ENCODE measurements around the gene ADCY9. TPM values are rescaled to one million over a fixed set of nuclear protein-coding genes. Genes with fewer than 3 reads are reported as not detected.

The ADCY9 gene
- total and polyA plus RNA-seq, 3 experiments from 2014 or later = 1.2 to 9.2 (median 8.2) TPM

- H3K4me1 Mint-ChIP-seq = peaks cover 7 to 30% (median 22%) of the 10 kb centered on the region in 3 donors
- no peaks in the 10 kb centered on the region for H3K4me1 ChIP-seq (ENCODE audit: insufficient read depth, low read length)
- no peaks in the 10 kb centered on the region for H3K36me3 ChIP-seq (ENCODE audit: insufficient read depth, low read length)
- H3K27ac ChIP-seq (ENCODE audit: low read depth, low read length) = no peak overlapping the region
- no peaks in the 10 kb centered on the region for H3K9me3 Mint-ChIP-seq
- H3K4me3 ChIP-seq (ENCODE audit: low read length) = no peak overlapping the region
- H3K27me3 ChIP-seq (ENCODE audit: insufficient read depth, low read length, poor library complexity, severe bottlenecking) = no peaks in the 10 kb centered on the region
- H3K36me3 Mint-ChIP-seq = peaks cover 0 to 5% (median 0%) of the 10 kb centered on the region in 3 donors
- no peaks in the 10 kb centered on the region for H3K9me3 ChIP-seq (ENCODE audit: low read length)
- H3K27ac Mint-ChIP-seq = peak overlapping the region in 6 of 8 donors; percentile 8 to 92 (median 64)
- ChIA-PET CTCF (interaction anchor here (1.1 kb wide), 1 partner anchor 15 kb away, joined by 3 read pairs; no protein-coding TSS in a partner anchor), POLR2A (no interaction called here)
- no peaks in the 10 kb centered on the region for H3K27me3 Mint-ChIP-seq
- H3K4me3 Mint-ChIP-seq = peak overlapping the region in 4 of 7 donors; percentile 17 to 40 (median 24)
- DNase-seq = peak in 1 of 5 donors; percentile 6
These were observed 99.6 kb downstream of the ADCY9 start for GRCh38 chr16:4016658-4017057.

DNA sequence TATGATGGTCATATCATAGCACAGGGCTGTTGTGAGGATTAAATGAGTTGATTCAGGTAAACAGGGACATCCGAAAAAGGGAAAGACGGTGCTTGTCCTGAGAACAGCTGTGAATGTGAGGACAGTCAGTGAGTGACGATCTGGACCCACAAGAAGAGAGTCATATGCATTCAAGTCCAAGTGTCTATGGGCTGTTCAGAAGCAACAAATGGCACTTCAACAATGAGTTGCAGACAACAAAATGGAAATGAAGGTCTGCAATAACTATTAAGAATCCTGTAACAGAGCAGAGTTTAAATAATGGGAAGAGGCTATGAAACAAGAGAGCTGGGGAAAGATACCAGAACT lies 100.3 kb downstream of the ADCY9 start:
- Histone ChIP-seq H3K9me3 (ENCODE audit: low read length) (no peaks in the 10 kb centered on the region), H3K36me3 (ENCODE audit: insufficient read depth, low read length) (no peaks in the 10 kb centered on the region), H3K27ac (ENCODE audit: low read depth, low read length) (no peak overlapping the region), H3K4me1 (ENCODE audit: insufficient read depth, low read length) (no peaks in the 10 kb centered on the region), H3K27me3 (ENCODE audit: insufficient read depth, low read length, poor library complexity, severe bottlenecking) (no peaks in the 10 kb centered on the region), H3K4me3 (ENCODE audit: low read length) (no peak overlapping the region)
- H3K36me3 Mint-ChIP-seq = peaks cover 0 to 5% (median 0%) of the 10 kb centered on the region in 3 donors
- no peak for DNase-seq
- POLR2A ChIA-PET = no interaction called here
- peak overlapping the region in 6 of 8 donors; percentile 8 to 94 (median 64) for H3K27ac Mint-ChIP-seq
- CTCF ChIA-PET = interaction anchor here (1.1 kb wide), 1 partner anchor 14 kb away, joined by 3 read pairs; no protein-coding TSS in a partner anchor
- H3K4me1 Mint-ChIP-seq = peaks cover 7 to 24% (median 16%) of the 10 kb centered on the region in 3 donors
- no peaks in the 10 kb centered on the region for H3K27me3 Mint-ChIP-seq
- H3K9me3 Mint-ChIP-seq = no peaks in the 10 kb centered on the region
- peak overlapping the region in 2 of 7 donors; percentile 8 to 17 for H3K4me3 Mint-ChIP-seq

- ChIA-PET POLR2A (no interaction called here), CTCF (no interaction called here)
- Histone ChIP-seq H3K27ac (ENCODE audit: low read depth, low read length) (no peak overlapping the region), H3K4me1 (ENCODE audit: insufficient read depth, low read length) (no peaks in the 10 kb centered on the region), H3K9me3 (ENCODE audit: low read length) (no peaks in the 10 kb centered on the region), H3K4me3 (ENCODE audit: low read length) (no peak overlapping the region), H3K36me3 (ENCODE audit: insufficient read depth, low read length) (no peaks in the 10 kb centered on the region), H3K27me3 (ENCODE audit: insufficient read depth, low read length, poor library complexity, severe bottlenecking) (no peaks in the 10 kb centered on the region)
- Mint-ChIP-seq H3K36me3 (peaks cover 0 to 5% (median 0%) of the 10 kb centered on the region in 3 donors), H3K27me3 (no peaks in the 10 kb centered on the region), H3K27ac (peak overlapping the region in 2 of 8 donors; percentile 58 to 94), H3K4me1 (peaks cover 7 to 24% (median 16%) of the 10 kb centered on the region in 3 donors), H3K4me3 (no peak overlapping the region), H3K9me3 (no peaks in the 10 kb centered on the region)
- no peak for DNase-seq
These were observed 100.8 kb downstream of the ADCY9 start for GRCh38 chr16:4015275-4016004.

DNA sequence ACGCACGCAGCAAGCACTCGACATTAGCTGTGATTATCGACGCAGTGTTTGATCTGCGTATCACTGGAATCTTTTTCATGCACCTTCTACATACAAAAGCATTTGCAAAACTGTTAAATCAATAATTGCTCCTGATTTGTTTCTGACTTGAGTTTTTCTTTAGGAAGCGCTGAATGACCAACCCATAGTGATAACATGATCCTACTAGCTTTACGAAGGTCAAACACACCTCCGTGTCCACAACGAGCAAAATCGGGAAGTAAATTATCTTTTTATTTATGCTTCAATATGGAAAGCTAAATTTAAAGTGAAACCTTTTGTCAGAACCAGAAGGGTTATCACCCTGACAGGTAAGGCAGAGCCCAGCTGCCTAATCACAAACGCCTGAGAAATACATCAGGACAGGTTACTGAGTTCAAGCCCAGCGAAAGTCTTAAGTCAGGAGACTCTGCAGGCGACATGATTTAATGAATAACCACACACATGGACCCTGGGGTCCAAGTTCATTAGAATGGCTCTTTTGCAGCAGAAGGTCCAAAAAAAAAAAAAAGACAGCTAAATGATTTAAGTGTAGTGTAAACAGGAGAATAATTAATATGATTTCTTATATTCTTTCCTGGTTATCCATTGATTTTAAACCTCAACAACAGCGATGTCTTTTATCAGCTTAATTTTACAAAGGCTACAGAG lies 104.2 kb downstream of the ADCY9 start:
- Mint-ChIP-seq H3K27me3 (no peaks in the 10 kb centered on the region), H3K27ac (no peak overlapping the region), H3K4me1 (peaks cover 0 to 11% (median 4%) of the 10 kb centered on the region in 3 donors), H3K36me3 (peaks cover 0 to 6% (median 2%) of the 10 kb centered on the region in 3 donors), H3K4me3 (no peak overlapping the region), H3K9me3 (no peaks in the 10 kb centered on the region)
- Histone ChIP-seq H3K4me3 (ENCODE audit: low read length) (no peak overlapping the region), H3K4me1 (ENCODE audit: insufficient read depth, low read length) (no peaks in the 10 kb centered on the region), H3K36me3 (ENCODE audit: insufficient read depth, low read length) (no peaks in the 10 kb centered on the region), H3K27me3 (ENCODE audit: insufficient read depth, low read length, poor library complexity, severe bottlenecking) (no peaks in the 10 kb centered on the region), H3K9me3 (ENCODE audit: low read length) (no peaks in the 10 kb centered on the region), H3K27ac (ENCODE audit: low read depth, low read length) (no peak overlapping the region)
- no peak for DNase-seq
- CTCF ChIA-PET = interaction anchor here (1.4 kb wide), 1 partner anchor 103 kb away, joined by 3 read pairs; no protein-coding TSS in a partner anchor
- POLR2A ChIA-PET = interaction anchor here (0.6 kb wide), 1 partner anchor 286 kb away, joined by 3 read pairs; no protein-coding TSS in a partner anchor

DNA sequence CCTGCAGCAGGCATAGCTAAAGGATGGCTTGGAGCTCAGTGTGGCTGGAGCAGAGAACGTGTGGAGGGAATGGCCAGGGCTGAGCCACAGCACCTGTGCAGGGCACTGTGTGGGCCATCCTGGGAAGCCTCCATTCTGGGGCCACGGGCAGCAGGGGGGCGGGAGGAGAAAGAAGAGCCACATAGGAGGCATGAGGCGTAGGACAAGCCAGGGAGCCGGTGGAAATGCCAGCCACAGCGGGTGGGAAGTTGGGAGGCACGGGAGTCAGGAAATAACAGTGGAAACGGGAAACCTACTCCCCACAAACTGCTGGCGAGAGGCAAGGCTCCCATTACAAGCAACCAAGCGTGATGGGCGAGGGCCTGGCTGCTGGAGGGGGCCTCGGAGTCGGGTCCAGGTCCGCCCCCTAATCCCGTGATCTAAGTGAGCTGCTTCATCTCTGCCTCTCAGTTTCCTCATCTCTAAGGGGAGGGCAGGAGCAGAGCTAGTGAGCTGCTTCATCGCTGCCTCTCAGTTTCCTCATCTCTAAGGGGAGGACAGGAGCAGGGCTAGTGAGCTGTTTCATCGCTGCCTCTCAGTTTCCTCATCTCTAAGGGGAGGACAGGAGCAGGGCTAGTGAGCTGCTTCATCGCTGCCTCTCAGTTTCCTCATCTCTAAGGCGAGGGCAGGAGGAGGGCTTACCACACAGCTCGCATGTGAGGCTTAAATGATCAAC lies 104.9 kb downstream of the ADCY9 start:
- Histone ChIP-seq H3K4me1 (ENCODE audit: insufficient read depth, low read length) (no peaks in the 10 kb centered on the region), H3K27me3 (ENCODE audit: insufficient read depth, low read length, poor library complexity, severe bottlenecking) (no peaks in the 10 kb centered on the region), H3K36me3 (ENCODE audit: insufficient read depth, low read length) (no peaks in the 10 kb centered on the region), H3K9me3 (ENCODE audit: low read length) (no peaks in the 10 kb centered on the region), H3K4me3 (ENCODE audit: low read length) (no peak overlapping the region), H3K27ac (ENCODE audit: low read depth, low read length) (no peak overlapping the region)
- POLR2A ChIA-PET = interaction anchor here (0.6 kb wide), 1 partner anchor 287 kb away, joined by 3 read pairs; no protein-coding TSS in a partner anchor
- Mint-ChIP-seq H3K9me3 (no peaks in the 10 kb centered on the region), H3K4me3 (no peak overlapping the region), H3K4me1 (peaks cover 0 to 6% (median under 1%) of the 10 kb centered on the region in 3 donors), H3K27me3 (no peaks in the 10 kb centered on the region), H3K36me3 (peaks cover 0 to 10% (median 0%) of the 10 kb centered on the region in 3 donors), H3K27ac (peak overlapping the region in 1 of 8 donors; percentile 50)
- CTCF ChIA-PET = interaction anchor here (1.4 kb wide), 1 partner anchor 103 kb away, joined by 3 read pairs; no protein-coding TSS in a partner anchor
- DNase-seq = no peak

- Mint-ChIP-seq H3K27ac (peak overlapping the region in 3 of 8 donors; percentile 36 to 75 (median 50)), H3K4me1 (no peaks in the 10 kb centered on the region), H3K4me3 (no peak overlapping the region), H3K36me3 (peaks cover 0 to 12% (median under 1%) of the 10 kb centered on the region in 3 donors), H3K9me3 (no peaks in the 10 kb centered on the region), H3K27me3 (no peaks in the 10 kb centered on the region)
- CTCF ChIA-PET = no interaction called here
- no peaks in the 10 kb centered on the region for H3K36me3 ChIP-seq (ENCODE audit: insufficient read depth, low read length)
- POLR2A ChIA-PET = no interaction called here
- H3K4me3 ChIP-seq (ENCODE audit: low read length) = no peak overlapping the region
- no peak overlapping the region for H3K27ac ChIP-seq (ENCODE audit: low read depth, low read length)
- no peaks in the 10 kb centered on the region for H3K4me1 ChIP-seq (ENCODE audit: insufficient read depth, low read length)
- H3K27me3 ChIP-seq (ENCODE audit: insufficient read depth, low read length, poor library complexity, severe bottlenecking) = no peaks in the 10 kb centered on the region
- H3K9me3 ChIP-seq (ENCODE audit: low read length) = no peaks in the 10 kb centered on the region
- DNase-seq = no peak
These were observed 105.8 kb downstream of the ADCY9 start for GRCh38 chr16:4010225-4011158.

DNA sequence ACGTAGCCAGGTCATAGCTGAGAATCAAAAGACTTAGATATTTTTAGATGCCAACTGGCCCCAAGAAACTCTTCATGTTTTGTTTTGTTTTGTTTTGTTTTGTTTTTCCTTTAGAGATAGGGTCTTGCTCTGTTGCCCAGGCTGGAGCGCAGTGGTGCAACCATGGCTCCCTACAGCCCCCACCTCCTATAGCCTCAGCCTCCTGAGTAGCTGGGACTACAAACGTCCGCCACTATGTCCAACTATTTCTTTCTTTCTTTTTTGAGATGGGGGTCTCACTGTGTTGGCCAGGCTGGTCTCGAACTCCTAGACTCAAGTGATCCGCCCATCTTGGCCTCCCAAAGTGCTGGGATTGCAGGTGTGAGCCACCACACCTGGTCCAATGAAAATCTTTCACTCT lies 107.1 kb downstream of the ADCY9 start:
- peaks cover 0 to 12% (median 5%) of the 10 kb centered on the region in 3 donors for H3K36me3 Mint-ChIP-seq
- Histone ChIP-seq H3K27me3 (ENCODE audit: insufficient read depth, low read length, poor library complexity, severe bottlenecking) (no peaks in the 10 kb centered on the region), H3K4me1 (ENCODE audit: insufficient read depth, low read length) (no peaks in the 10 kb centered on the region), H3K36me3 (ENCODE audit: insufficient read depth, low read length) (no peaks in the 10 kb centered on the region), H3K9me3 (ENCODE audit: low read length) (no peaks in the 10 kb centered on the region), H3K27ac (ENCODE audit: low read depth, low read length) (no peak overlapping the region), H3K4me3 (ENCODE audit: low read length) (no peak overlapping the region)
- H3K4me1 Mint-ChIP-seq = no peaks in the 10 kb centered on the region
- no peaks in the 10 kb centered on the region for H3K27me3 Mint-ChIP-seq
- H3K4me3 Mint-ChIP-seq = no peak overlapping the region
- H3K27ac Mint-ChIP-seq = peak overlapping the region in 1 of 8 donors; percentile 32
- POLR2A ChIA-PET = no interaction called here
- no peak for DNase-seq
- no peaks in the 10 kb centered on the region for H3K9me3 Mint-ChIP-seq
- CTCF ChIA-PET = no interaction called here

Measured in CD8-positive, alpha-beta memory T cell (primary cell).